GM21360 (cell line): ENCODE data around the gene PLXNA2.

ENCODE experiments used
- ATAC-seq: cut with Tn5 transposase; IDR thresholded peaks from one replicate; pipeline ENCODE4 v1.9.1; 2021; ENCODE audit warnings: mild to moderate bottlenecking, moderate library complexity; ENCODE audit not compliant: unreplicated experiment

Gene PLXNA2

DNA sequence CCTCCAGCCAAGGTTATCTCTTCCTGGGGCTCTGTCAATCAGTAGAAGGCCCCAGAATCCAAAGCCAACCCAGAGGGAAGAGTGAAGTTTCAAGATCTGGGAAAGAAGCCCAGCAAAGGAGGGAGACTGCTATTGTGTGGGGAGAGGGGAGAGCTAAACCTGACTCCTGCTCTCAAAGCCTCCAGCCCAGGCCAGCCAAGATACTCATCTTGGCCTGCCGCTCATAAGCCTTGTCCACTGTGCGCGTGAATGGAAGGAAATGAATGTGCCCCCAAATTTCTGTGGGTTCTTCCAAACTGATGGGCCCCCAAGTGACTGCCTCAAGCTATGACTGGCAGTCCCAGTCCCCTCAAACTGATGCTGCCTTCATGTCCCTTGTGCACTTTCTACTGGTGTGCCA is 2.0 kb downstream of the PLXNA2 start:
- no peak for ATAC-seq

GRCh38 chr1:208241512-208241911 is 2.7 kb downstream of the PLXNA2 start:
- ATAC-seq = no peak

- no peak for ATAC-seq
Observed at GRCh38 chr1:208240662-208241355, 3.4 kb downstream of the PLXNA2 start.

GRCh38 chr1:208239473-208240381 is 4.5 kb downstream of the PLXNA2 start:
- no peak for ATAC-seq

DNA sequence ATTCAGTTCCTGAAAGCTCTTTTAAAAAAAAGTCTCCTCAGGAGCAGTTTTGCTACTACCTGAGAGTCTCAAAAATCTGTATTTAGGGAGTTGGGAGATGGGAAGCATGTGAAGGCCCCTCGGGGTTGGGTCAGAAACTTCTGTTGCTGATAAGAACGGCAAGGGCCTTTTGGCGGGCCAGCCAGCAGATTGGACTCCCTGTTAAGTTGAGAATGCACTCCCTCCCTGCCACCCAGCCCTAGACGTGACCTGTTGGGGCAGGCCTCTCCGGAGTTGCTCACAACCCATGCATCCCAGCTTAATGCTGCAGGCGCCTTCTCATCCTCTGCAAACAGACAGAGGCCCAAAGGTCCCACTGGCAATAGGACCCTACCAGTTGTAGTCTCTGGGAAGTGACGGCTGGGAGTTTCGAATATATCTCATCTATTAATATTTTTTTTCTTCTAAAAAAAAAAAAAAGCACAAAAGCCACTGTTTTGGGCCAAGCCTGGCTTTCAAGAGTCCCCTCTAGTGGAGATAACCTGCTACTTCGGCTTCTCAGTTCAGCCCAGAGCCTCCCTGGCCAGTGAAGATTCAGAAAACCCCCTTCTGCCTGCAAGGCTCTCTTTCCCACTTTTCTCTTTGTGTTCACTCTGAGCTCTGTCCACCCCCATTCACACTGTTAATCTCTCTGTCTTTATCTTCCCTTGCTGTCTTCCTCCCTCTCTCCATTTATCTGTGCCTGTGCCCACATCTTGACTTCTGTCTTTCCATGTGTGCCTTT is 5.3 kb downstream of the PLXNA2 start:
- ATAC-seq = no peak

GRCh38 chr1:208237241-208237640 is 6.9 kb downstream of the PLXNA2 start:
- no peak for ATAC-seq

- no peak for ATAC-seq
Observed at GRCh38 chr1:208235982-208236761, 8.0 kb downstream of the PLXNA2 start.

DNA sequence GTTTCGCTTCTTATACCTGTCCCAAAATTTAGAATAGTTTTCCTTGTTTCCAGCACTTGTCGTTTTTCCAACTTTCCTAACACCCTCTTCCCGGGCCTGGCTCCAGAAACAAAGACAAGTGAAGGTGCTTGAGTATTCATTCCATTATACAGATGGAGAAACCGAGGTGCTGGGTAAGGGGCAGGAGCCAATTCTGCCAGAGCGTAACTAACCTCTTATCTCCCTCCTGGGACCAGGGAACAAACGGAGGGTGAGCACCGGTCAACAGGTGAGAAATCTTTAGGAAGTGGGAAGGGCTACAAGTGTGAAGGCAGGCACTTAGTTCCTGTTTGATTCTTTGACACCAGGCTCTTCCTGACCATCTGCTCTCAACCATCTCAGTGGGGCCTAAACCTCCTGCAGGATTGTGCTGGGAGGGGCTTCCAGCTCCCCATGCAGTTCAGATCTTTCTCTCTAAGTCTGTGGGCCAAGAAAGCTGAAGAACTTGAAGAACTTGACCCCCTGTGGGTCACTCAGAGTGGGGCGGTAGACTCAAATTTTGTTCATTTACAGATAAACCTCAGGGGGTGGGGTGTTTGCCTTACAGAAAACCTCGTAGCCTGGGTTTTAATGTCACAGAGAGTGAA is 8.7 kb downstream of the PLXNA2 start:
- no peak for ATAC-seq

DNA sequence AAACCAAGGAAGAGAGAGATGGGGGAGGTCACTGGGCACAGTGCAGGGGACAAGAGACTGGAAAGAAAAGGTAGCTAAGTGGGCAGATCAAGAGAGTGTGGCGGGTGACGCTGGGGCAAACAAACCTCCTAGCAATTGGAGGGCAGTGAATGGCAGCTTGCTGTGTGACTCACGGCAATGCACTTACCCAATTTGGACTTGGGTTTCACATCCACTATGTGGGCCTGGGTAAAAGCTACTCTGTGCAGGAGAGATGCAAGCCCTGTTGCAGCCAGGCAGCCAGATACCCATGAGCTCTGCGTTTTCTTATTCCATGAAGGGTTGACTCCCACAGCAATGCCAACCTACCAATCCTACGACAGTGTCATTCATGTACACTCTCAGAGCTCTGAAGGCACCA is 9.5 kb downstream of the PLXNA2 start:
- no peak for ATAC-seq

DNA sequence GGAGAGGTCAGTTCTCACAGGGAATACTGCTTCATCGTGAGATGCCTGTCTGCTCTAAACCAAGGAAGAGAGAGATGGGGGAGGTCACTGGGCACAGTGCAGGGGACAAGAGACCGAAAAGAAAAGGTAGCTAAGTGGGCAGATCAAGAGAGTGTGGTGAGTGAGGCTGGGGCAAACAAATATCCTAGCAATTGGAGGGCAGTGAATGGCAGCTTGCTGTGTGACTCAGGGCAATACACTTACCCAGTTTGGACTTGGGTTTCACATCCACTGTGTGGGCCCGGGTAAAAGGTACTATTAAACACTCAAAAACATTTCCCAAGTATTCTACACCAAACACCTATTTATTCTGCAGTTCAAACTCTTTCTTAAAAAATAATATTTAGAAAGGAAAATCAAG is 10.2 kb downstream of the PLXNA2 start:
- no peak for ATAC-seq

GRCh38 chr1:208233546-208233945 is 10.6 kb downstream of the PLXNA2 start:
- ATAC-seq = no peak

- no peak for ATAC-seq
Observed at GRCh38 chr1:208232662-208233038, 11.5 kb downstream of the PLXNA2 start.

GRCh38 chr1:208231881-208232661 is 12.1 kb downstream of the PLXNA2 start:
- ATAC-seq = no peak

GRCh38 chr1:208230668-208231529 is 13.3 kb downstream of the PLXNA2 start:
- no peak for ATAC-seq

DNA sequence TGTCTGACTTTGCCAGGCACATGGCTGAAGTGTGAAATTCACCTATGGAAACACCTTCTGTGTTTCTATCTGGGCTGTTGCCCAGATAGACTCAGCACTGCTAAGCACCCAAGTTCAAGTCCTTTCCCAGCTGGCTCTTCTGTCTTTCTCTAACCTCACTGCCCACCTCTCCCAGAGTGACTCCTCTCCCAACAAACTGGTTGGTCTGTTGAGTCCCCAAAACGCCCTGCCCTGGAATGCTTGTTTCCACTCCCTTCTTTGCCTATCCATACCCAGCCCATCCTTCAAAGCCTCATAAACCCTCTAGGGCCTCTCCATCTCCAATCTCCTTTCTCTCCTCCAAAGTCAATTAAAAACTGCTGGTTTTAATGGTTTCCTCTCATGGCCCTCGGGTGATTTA is 15.6 kb downstream of the PLXNA2 start:
- no peak for ATAC-seq

DNA sequence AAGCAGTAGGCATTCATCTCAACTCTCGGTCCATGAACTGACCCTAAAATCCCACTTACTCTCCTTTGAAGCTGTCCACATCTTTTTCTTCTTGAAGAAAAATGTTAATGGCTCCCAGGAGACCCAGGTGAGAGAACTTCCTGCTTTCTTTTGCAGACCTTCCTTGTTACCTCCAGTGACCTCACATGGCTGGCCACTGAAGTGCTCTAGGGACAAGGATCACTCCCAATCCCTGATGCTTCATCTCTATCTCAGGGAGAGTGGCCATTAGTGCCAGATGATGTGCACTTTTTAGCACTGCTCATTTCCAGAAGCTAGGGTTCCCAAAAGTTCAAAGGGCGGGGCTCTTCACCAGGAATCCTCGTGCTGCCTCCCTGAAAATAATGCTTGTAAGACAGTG is 16.2 kb downstream of the PLXNA2 start:
- no peak for ATAC-seq

DNA sequence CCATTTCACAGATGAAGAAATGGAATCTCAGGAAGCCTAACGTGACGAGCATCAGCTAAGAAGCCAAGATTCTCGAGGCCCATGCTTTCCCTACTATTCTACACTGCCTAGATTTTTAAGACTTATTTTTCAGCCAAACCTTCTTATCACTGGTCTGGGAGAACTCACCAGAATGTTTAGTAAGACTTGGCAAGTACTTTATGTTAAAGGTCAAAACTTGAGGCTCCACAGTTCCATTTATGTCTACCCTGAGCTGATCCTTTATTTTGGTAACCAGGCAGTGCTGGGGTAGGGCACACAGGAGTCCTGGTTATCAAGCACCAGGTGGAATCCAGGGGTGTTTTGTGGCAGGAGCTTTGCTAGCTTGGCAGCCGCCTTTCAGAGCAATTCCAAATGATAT is 16.8 kb downstream of the PLXNA2 start:
- no peak for ATAC-seq
